Gastrocnemius medialis (tissue), 4 donors: Measurements from ENCODE around the gene SP2.
A peak's percentile ranks its signal among the peaks of the same experiment; 100 is the strongest.

Source experiments
- POLR2A ChIP-seq, 2 donors: fragments of 450-650 bp; IDR thresholded peaks; one replicate each; pipeline ENCODE4 v1.6.1; 2017; ENCODE audit warnings: antibody characterized with exemption in 2 of 2, mild to moderate bottlenecking in 2 of 2, moderate library complexity in 2 of 2
- TF ChIP-seq, protein P1 (sequence below), 5 experiments: fragments of 450-650 bp in 3 of 5; fragments of 200-600 bp in 2 of 5; sonication (generic) in 2 of 5; IDR thresholded peaks in 4 of 5; conservative IDR thresholded peaks in 1 of 5; 1 replicate in 4 of 5; 2 replicates in 1 of 5; pipeline ENCODE4 v1.5.1; 2016 to 2019; ENCODE audit warnings: antibody characterized with exemption in 5 of 5, mild to moderate bottlenecking in 3 of 5, moderate library complexity in 3 of 5

DNA sequence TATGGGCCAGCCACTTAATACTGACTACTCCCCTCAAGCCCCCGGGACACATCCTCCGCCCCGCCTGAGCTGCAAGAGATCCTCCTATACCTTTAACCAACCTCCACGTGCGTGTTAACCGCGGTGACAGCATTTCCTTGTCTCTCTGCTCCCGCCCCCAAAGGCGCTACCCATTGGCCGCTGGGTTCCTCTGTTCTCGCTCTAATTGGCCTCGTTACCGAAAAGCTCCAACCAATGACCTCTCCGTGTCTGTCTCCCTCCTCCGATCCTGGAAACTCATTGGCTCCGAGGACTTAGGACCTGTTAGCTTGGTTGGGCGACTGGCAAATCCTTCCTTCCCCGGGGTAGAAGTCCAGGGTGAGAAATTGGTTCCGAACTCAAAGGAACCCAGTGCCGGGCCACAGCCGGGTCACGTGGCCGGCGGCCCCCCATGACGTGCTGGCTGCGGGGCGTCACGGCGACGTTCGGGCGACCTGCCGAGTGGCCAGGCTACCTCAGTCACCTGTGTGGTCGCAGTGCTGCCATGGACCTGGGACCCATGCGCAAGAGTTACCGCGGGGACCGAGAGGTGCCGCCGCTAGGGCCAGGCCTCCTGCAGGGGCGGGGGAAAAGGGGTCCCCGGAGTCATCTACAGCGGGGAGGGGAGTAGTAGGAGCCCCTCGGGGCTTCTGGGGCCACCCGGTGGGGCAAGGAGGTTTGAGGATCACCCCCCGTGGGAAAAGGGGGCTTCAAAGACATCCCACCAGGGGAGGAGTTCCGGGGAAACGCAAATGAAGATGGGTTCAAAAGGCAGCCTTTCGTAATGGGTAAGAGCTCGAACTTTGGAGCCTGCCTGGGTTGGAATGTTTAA lies 45.4 kb downstream of the SP2 start, which contains the start of gene PNPO:
- TF ChIP-seq, protein P1, sequence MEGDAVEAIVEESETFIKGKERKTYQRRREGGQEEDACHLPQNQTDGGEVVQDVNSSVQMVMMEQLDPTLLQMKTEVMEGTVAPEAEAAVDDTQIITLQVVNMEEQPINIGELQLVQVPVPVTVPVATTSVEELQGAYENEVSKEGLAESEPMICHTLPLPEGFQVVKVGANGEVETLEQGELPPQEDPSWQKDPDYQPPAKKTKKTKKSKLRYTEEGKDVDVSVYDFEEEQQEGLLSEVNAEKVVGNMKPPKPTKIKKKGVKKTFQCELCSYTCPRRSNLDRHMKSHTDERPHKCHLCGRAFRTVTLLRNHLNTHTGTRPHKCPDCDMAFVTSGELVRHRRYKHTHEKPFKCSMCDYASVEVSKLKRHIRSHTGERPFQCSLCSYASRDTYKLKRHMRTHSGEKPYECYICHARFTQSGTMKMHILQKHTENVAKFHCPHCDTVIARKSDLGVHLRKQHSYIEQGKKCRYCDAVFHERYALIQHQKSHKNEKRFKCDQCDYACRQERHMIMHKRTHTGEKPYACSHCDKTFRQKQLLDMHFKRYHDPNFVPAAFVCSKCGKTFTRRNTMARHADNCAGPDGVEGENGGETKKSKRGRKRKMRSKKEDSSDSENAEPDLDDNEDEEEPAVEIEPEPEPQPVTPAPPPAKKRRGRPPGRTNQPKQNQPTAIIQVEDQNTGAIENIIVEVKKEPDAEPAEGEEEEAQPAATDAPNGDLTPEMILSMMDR (IDR thresholded peaks at IDR 0.05 in 4 of 5, conservative IDR thresholded peaks at IDR 0.05 in 1 of 5): peak in 2 of 5 experiments; percentile 23 to 24
- peak; percentile 55 to 71 for TF ChIP-seq POLR2A (IDR thresholded peaks at IDR 0.05)
